Ascending aorta (tissue), 2 donors: ENCODE results near the gene ARHGAP8. TPM values are rescaled to one million over a fixed set of nuclear protein-coding genes. Genes with fewer than 3 reads are reported as not detected.

Experiments used
- DNase-seq, 2 donors: peaks; one replicate each; pipeline ENCODE4 v3.0.0-alpha.2; 2019; ENCODE audit warnings: low spot score in 2 of 2
- H3K27ac ChIP-seq, 2 donors: fragments of 200-600 bp; sonication (generic); one replicate each; pipeline ENCODE4 v1.5.1; 2016 to 2017; ENCODE audit warnings: mild to moderate bottlenecking in 1 of 2
- H3K27me3 ChIP-seq: fragments of 200-600 bp; sonication (generic); one replicate; pipeline ENCODE4 v1.5.1; 2017
- H3K36me3 ChIP-seq, 2 donors: fragments of 200-600 bp; sonication (generic); one replicate each; pipeline ENCODE4 v1.5.1; 2016
- H3K4me1 ChIP-seq, 2 donors: fragments of 200-600 bp; sonication (generic); one replicate each; pipeline ENCODE4 v1.5.1; 2016 to 2017; ENCODE audit warnings: mild to moderate bottlenecking in 1 of 2
- H3K4me3 ChIP-seq, 2 donors: fragments of 200-600 bp; sonication (generic); one replicate each; pipeline ENCODE4 v1.5.1; 2016 to 2017; ENCODE audit warnings: mild to moderate bottlenecking in 1 of 2
- H3K9me3 ChIP-seq, 2 donors: fragments of 200-600 bp; sonication (generic); one replicate each; pipeline ENCODE4 v1.5.1; 2016
- CTCF ChIP-seq, 3 experiments: fragments of 200-600 bp in 2 of 3; fragments of 450-650 bp in 1 of 3; sonication (generic) in 2 of 3; IDR thresholded peaks; one replicate each; pipeline ENCODE4 v1.5.1; 2016 to 2019; ENCODE audit warnings: antibody characterized with exemption in 3 of 3, mild to moderate bottlenecking in 1 of 3, moderate library complexity in 1 of 3
- intact Hi-C: fragments of 100-400 bp; cut with DNase I; formaldehyde crosslinking; loops from one replicate; pipeline ENCODE4 v1.15.1; 2023
- total RNA-seq: library from RNA; depleted of rRNA; stranded (reverse); fragments of >200 nt; gene quantifications from one replicate; pipeline ENCODE4 v1.1.0, GENCODE V29; 2016

Gene ARHGAP8
- total RNA-seq, 1 donor from 2014 or later = not detected

GRCh38 chr22:44869196-44869595 is 116.8 kb downstream of the ARHGAP8 start:
- H3K36me3 ChIP-seq = no peaks in the 10 kb centered on the region
- no peak overlapping the region for H3K27ac ChIP-seq
- intact Hi-C loops = no loop called here
- no peaks in the 10 kb centered on the region for H3K27me3 ChIP-seq
- no peaks in the 10 kb centered on the region for H3K4me1 ChIP-seq
- DNase-seq = no peak
- no peak overlapping the region for H3K4me3 ChIP-seq
- no peak for TF ChIP-seq CTCF (IDR thresholded peaks at IDR 0.05)
- H3K9me3 ChIP-seq = peaks cover 0 to 12% of the 10 kb centered on the region in 2 donors

GRCh38 chr22:44870021-44870420 is 117.6 kb downstream of the ARHGAP8 start:
- intact Hi-C loops = no loop called here
- Histone ChIP-seq H3K9me3 (peaks cover 0 to 12% of the 10 kb centered on the region in 2 donors), H3K4me3 (no peak overlapping the region), H3K36me3 (no peaks in the 10 kb centered on the region), H3K27me3 (no peaks in the 10 kb centered on the region), H3K4me1 (no peaks in the 10 kb centered on the region), H3K27ac (no peak overlapping the region)
- no peak for TF ChIP-seq CTCF (IDR thresholded peaks at IDR 0.05)
- DNase-seq = no peak

GRCh38 chr22:44871782-44872181 is 119.4 kb downstream of the ARHGAP8 start:
- peaks cover 0 to 12% of the 10 kb centered on the region in 2 donors for H3K9me3 ChIP-seq

GRCh38 chr22:44876921-44877320 is 124.5 kb downstream of the ARHGAP8 start:
- H3K4me3 ChIP-seq = no peak overlapping the region
- H3K36me3 ChIP-seq = no peaks in the 10 kb centered on the region
- H3K4me1 ChIP-seq = no peaks in the 10 kb centered on the region
- no peak overlapping the region for H3K27ac ChIP-seq
- no peak for TF ChIP-seq CTCF (IDR thresholded peaks at IDR 0.05)
- H3K9me3 ChIP-seq = peaks cover 0 to 11% of the 10 kb centered on the region in 2 donors
- intact Hi-C loops = no loop called here
- no peak for DNase-seq
- H3K27me3 ChIP-seq = no peaks in the 10 kb centered on the region

More at GRCh38 chr22:44871782-44872181, 119.4 kb downstream of the ARHGAP8 start:
- no peak overlapping the region for H3K27ac ChIP-seq
- intact Hi-C loops = no loop called here
- no peaks in the 10 kb centered on the region for H3K27me3 ChIP-seq
- no peak overlapping the region for H3K4me3 ChIP-seq
- TF ChIP-seq CTCF (IDR thresholded peaks at IDR 0.05) = no peak
- no peaks in the 10 kb centered on the region for H3K4me1 ChIP-seq
- no peak for DNase-seq
- H3K36me3 ChIP-seq = no peaks in the 10 kb centered on the region

GRCh38 chr22:44878483-44879300 is 126.3 kb downstream of the ARHGAP8 start:
- no peak overlapping the region for H3K4me3 ChIP-seq
- no peak for DNase-seq

More at GRCh38 chr22:44878483-44879300, 126.3 kb downstream of the ARHGAP8 start:
- Histone ChIP-seq H3K9me3 (peaks cover 0 to 9% of the 10 kb centered on the region in 2 donors), H3K27ac (no peak overlapping the region), H3K27me3 (no peaks in the 10 kb centered on the region), H3K36me3 (no peaks in the 10 kb centered on the region), H3K4me1 (no peaks in the 10 kb centered on the region)
- intact Hi-C loops = no loop called here
- TF ChIP-seq CTCF (IDR thresholded peaks at IDR 0.05) = no peak
